GM12872 (cell line): ENCODE measurements around the gene POLR3E.

Source experiments
- TF ChIP-seq, protein P1 (sequence below): IDR thresholded peaks from 3 replicates; pipeline ENCODE4 v1.5.1; 2011; ENCODE audit warnings: low read depth, mild to moderate bottlenecking, low read length, moderate library complexity; ENCODE audit not compliant: insufficient read depth

The POLR3E gene

DNA sequence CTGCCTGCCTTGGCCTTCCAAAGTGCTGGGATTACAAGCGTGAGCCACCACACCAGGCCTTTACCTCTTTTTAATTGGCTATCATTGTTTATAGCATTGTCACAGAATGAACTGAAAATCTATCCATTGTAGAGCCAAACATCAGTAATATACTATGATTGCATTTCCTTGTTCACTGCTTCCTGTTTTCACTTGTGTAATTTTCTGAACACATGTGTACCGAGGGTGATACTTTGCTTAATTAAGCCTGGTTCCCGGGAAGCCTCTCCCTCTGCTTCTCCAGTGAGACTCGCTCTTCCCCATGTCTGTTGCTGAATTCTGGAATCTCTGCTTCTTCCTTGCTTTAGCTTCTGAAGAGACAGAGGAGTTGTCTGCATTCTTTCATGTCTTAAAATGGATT, 33.1 kb downstream of the POLR3E start:
- TF ChIP-seq, protein P1, sequence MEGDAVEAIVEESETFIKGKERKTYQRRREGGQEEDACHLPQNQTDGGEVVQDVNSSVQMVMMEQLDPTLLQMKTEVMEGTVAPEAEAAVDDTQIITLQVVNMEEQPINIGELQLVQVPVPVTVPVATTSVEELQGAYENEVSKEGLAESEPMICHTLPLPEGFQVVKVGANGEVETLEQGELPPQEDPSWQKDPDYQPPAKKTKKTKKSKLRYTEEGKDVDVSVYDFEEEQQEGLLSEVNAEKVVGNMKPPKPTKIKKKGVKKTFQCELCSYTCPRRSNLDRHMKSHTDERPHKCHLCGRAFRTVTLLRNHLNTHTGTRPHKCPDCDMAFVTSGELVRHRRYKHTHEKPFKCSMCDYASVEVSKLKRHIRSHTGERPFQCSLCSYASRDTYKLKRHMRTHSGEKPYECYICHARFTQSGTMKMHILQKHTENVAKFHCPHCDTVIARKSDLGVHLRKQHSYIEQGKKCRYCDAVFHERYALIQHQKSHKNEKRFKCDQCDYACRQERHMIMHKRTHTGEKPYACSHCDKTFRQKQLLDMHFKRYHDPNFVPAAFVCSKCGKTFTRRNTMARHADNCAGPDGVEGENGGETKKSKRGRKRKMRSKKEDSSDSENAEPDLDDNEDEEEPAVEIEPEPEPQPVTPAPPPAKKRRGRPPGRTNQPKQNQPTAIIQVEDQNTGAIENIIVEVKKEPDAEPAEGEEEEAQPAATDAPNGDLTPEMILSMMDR, result no peak

DNA sequence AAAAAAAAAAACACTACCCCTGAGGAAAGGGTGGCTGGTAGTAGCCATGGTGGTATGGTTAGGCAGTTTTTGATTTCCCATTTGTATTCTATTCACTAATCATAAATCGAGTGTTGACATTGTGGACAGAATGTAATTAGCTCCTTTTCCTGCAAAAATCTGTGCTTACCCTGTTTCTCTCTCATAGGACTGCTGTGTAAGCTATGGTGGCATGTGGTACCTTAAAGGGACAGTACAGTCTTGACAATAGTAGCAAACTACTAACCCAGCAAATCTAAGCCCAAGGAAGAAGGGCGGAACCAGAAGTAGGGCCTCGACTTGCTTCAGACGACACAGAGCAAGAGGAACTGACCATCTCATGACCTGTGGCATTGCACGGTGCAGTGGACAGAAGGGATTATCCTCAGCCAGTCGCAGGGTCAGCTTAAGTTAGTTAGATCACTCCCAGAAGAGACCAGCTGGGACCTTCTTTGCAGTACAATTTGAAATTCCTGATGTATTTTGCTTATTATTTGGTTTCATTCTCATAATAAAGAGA, 36.3 kb downstream of the POLR3E start:
- TF ChIP-seq, protein P1, result no peak

- TF ChIP-seq, protein P1, result no peak
Observed at GRCh38 chr16:22335668-22336246, 38.5 kb downstream of the POLR3E start.

- TF ChIP-seq, protein P1, result no peak
Observed at GRCh38 chr16:22336581-22336980, 39.4 kb downstream of the POLR3E start.

DNA sequence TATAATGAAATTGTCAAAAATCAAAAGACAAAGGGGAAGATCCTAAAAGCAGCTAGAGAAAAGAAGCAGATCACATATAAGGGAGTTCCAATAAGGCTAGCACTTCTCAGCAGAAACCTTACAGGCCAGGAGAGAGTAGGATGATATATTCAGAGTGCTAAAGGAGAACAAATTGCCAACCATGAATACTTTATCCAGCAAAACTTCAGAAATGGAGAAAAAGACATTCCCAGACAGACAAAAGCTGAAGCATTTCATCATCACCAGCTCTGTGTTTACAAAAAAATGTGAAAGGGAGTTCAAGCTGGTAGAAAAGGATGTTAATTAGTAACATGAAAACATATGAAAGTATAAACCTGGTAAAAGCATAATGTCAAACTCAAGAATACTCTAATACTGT, 39.8 kb downstream of the POLR3E start:
- TF ChIP-seq, protein P1, result no peak

GRCh38 chr16:22337849-22338635, 40.8 kb downstream of the POLR3E start:
- TF ChIP-seq, protein P1, result no peak

GRCh38 chr16:22340945-22341344, 43.7 kb downstream of the POLR3E start:
- TF ChIP-seq, protein P1, result no peak
